ENCODE measurements around the gene HNRNPA0.

Gene HNRNPA0

DNA sequence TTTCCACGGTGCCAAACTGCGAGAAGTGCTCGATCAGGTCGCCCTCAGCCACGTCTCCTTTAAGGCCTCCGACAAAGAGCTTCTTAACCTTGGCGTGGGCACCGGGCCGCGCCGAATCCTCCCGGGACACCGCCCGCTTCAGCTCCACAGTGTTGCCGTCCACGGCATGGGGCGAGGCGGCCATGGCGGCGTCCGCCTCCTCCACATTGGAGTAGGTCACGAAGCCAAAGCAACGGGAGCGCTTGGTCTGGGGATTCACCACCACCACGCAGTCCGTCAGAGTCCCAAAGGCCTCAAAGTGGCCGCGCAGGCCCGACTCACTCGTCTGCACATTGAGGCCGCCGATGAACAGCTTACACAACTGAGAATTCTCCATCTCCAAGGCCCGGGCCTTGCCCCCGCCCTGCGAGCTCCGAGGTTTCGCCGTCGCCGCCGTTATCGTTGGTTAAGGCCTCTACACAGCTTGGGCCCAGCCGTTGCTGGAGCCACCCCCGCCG lies 424 bp downstream of the HNRNPA0 start:
- peak; percentile 26 to 85 (median 85) for DNase-seq

DNA sequence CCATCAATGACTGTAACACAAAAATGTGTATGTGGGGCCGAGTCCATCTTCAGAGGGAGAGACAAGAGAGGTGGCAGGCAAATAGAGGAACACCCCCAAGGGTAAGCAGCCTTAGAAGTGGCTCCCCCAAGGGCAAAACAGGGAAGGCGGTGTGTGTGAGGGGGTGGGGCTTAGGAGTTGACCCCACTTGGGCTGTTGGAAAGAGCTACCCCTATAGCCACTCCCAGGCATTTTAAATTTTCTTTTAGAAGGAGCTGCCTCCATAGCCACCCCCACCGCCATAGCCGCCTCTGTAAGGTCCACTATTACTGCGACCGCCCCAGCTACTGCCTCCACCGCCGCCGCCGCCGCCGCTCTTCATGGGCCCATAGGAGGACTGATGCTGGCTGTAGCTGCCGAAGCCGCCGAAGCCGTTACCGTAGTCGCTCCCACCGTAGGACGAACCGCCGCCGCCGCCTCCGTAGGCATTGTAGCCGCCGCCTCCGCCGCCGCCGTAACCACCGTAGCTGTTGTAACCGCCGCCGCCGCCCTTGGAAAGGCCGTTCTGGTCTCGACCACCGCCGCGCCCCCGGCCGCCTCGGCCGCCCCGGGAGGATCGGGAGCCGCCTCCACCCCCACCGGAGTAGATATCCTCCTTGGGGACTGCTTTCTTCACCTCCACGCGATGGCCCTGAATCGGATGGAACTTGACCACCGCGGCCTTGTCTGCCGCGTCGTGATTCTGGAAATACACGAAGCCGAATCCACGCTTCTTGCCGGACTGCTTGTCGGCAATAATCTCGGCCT lies 1.1 kb downstream of the HNRNPA0 start:
- DNase-seq, result peak; percentile 11 to 27 (median 24)

DNA sequence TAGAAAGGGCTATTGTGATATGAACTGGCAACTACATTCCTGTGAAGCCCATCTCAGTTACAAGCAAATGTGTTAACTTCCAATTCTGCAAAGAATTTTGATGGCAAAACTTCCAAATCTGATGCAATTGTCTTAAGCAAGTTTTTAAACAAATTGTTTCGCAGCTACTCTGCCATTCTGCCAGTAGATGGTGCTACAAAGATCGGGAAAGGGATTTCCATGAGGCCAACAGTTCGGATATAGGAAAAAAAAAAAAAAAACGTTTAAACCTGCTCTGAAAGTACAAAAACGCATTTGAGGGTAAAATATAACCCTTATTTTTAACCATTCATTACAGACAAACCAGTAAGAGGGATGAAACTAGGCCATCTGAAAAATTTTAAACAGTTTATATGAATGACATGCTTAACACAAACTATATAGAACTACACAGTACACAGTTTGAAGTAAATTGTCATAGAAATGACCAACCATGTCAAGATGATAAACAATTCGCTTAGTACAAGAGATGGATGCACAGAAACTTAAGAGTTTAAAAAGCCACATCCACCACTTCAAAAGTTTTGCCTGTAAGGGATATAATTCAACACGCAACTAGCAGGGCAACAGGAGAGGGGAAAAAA lies 2.2 kb downstream of the HNRNPA0 start:
- DNase-seq, result peak; percentile 18 to 64 (median 48)

DNA sequence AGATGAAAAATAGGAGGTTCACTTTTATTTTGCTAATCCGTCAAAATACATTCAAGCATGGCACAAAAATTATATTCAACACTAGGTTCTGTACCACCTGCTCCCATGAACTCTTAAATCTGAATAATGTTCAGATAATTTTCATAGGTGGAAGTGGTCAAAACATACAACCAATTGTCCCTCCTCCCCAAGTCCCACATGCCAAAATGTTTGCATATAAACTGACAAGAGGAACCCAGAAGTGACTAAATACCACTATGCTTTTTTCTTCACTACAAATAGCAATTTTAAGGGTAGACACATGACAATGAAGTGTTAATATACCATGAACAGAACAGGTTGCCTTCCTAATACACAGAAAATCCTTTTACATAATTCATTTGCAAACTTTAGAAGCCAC lies 3.7 kb downstream of the HNRNPA0 start:
- no peak for DNase-seq

DNA sequence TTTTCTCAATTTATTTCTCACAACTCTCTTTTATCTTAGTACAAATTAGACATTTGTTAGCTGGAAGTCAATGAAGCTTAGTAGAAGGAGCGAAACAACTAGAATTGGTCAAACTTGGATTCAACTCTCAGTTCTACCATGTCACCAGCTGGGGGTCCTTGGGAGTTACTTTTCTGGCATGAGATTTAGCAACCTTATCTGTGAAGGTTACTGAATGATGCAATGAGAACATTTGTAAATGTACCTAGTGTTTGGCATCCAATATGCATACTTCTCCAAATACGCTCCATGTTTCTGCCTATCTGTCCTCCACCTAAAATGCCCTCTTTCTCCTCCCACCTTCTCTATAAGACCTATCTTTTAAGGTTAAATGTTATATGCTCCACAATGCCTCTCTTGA lies 6.3 kb downstream of the HNRNPA0 start:
- no peak for DNase-seq

DNA sequence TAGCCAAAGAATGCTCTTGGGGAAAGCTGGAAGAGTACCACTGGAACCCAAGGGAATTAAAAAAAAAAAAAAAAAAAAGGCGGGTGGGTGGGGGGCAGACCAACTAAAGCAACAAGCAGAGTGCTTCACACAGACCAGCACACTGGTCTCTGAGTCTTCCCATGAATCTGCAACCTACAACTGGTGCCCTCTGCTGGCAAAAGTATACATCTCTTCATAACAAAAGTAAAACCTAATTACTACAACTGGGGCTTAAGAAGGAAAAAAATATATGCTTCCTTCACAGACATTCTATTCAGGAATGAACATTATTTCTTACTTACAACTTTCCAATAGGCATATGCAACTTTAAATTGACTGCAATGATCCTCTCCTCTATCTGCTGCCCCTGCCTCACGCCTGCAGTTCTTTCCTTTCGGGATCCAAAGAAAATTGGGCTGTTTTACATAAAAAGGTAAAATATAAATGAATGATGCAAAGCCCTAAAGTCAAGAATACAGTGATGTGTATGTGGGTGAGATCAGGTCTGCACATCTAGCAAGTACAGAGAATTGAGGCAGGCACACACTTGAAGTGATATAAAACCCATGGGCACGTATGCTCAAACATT lies 11.0 kb downstream of the HNRNPA0 start:
- peak; percentile 63 to 84 (median 68) for DNase-seq

DNA sequence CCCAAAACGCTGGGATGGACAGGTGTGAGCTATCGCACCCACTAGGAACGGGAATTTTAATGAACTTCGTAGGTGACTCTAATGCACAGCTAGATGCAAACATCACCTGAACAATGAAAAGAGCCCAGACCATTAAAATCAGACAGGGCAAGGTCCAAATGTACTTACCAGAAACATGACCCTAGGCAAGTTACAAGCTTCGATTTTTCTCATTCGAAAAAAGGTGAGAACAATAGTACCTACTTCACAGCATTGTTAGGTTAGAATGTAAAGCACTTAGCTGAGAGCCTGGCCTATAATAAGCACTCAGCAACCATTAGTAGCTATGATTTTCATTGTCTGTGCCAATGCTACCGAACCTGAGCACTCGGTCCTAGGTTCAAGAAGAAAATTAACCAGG lies 12.4 kb downstream of the HNRNPA0 start:
- DNase-seq, result peak; percentile 39 to 88 (median 84)

DNA sequence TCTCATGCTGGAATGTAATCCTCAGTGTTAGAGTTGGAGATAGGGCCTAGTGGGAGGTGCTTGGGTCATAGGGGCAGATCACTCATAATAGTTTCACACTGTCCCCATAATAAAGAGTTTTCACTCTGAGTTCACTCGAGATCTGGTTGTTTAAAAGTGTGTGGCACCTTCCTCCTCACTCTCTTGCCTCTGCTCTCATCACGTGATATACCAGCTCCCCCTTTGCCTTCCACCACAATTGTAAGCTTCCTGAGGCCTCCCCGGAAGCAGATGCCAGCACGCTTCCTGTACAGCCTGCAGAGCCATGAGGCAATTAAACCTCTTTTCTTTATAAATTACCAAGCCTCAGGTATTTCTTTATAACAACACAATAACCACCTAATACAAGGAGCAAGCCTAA lies 14.4 kb downstream of the HNRNPA0 start:
- DNase-seq, result no peak

DNA sequence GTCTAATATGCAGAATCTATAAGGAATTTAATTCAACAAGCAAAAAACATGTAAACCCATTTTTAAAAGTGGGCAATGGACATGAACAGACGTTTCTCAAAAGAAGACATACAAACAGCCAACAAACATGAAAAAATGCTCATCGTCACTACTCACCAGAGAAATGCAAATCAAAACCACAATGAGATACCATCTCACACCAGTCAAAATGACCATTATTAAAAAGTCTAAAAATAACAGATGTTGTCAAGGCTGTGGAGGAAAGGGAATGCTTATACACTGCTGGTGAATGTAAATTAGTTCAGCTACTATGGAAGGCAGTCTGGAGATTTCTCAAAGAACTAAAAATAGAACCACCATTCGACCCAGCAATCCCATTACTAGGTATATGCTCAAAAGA lies 15.2 kb downstream of the HNRNPA0 start:
- no peak for DNase-seq

DNA sequence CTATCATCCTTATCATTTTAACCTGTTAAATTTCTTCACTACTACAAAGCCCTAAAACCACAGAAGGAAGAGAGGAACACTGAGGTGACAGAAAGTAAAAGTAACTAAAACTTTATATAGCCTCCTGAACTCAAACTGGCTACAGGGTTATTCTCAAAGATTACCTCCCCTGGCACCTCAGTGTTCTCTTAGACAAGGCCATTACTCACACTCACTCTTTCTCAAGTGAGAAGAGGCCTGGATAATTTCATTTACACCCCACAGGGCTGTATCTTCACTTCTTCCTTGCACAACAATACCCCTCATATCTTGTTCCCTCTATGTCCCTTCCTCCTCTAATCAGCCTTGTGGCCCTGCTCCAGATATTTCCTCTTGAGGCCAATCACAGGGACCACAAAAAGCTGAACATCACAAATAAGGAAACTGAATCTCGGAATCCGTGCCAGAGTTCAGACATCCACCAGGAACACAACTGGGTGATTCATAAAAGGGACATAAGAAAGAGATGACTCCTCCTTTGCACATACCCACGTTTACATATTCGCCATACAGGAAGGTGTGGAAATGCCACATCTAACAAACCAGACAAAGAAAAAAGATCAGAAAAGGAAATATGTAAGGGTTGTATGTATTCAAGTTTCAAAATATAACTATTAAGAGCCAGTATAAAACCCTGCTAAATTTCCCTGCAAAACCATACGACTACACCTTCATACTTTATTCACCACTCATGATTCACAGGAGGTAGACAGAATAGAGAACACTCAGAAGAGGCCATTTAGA lies 16.6 kb downstream of the HNRNPA0 start:
- no peak for DNase-seq

DNA sequence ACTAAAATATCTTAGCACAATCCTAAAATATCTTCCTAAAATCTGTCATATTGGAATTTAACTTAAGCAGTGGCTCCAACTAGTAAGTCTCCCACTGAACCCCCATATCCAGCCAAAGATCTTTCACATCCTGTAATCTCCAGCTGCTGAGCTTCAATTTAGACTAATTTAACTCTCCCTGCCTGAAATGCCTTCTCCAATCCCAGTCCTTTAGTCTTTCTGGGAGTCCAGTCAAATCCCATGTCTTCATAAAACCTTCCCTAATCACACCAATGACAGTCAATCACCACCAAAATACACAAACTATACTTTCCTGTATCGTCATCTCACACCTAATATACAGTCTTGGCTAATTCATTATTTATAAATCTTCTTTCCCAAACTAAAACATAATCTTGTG lies 17.7 kb downstream of the HNRNPA0 start:
- peak in 1 of 3 experiments; percentile 7 for DNase-seq

DNA sequence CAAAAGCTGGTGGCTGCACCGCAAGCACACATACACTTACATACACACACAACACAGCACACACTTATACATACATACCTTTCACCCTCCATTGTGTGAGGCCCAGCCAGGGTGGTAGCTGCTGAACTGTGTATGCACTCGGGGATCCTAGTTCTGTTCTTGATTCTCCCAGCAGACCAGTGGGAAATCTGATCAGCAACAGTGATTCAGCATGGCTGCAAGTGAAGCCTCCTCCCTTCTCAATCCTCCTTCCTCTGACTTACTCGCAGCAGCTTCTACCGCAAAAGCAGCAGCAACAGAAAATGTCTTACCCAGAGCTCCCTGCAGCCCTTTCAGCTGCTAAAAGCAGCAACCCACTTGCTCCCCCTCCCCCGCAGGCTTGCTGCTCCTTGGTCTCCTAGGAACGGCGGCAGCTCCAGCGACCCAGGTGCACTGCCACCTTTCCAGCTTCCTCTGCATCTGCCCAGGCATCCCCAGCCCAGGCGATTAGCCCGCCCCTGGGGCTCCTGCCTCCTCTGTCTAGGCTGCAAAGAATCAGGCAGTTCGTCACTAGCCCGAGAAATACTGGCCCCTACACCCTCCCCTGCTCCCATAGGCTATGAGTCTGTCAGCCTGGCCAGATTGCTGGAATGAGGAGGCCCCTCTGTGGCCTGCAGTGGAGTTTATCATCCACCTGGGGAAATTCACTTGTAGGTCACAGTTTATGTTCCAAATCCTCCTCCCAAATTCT lies 18.4 kb downstream of the HNRNPA0 start, which contains the start of gene KLHL3:
TSS of gene KLHL3 (minus strand) at position 535 of the 730 bp plus-strand sequence. CDS start at position 92, 443 bp downstream.
- peak; percentile 66 to 81 (median 81) for DNase-seq

DNA sequence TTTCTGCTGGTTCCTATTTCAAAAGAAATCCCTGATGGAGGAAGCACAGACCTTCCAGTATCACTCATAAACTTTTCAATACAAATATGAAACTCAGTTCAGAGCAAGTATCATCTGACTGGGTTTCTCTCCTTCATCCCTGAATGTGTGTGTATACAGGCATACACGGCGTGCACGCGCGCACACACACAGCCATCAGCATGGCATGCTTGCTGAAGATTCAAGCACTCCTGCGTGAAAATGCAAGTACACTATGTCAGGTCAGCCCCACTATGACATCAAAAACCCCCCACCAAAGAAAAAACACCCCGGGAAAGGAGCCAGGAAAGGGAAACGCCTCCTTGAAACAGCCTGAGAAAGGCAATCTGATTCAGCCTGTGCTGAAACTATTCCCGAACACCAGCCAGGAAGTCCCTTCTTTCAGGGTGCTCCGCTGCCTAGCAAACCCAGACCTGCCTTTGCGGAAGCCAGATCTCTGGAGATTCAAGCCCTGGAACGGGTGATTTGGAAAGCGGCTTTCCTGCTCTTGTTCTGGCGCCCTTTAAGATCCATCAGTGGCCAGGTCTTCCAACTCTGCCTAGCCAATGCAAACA lies 19.1 kb downstream of the HNRNPA0 start:
- DNase-seq, result peak; percentile 55 to 76 (median 64)

DNA sequence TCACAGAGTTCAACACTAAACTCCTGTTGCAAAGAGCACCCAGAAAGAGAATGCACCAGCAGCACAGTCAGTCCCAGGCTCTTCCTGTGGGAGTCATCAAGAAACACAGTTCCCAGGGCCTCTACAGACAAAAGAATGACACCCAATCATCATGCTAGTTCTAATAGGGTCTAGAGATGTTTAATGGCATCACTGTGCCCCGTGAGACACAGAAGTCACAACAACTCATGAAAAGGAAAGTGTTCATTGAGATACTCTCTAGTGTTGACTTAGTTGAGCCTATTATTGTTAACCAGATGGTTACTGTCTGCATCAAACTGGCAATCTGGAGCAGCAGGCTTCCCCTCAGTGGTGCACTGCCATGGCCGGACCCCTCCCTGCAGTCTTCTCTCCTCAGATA lies 19.8 kb downstream of the HNRNPA0 start:
- peak; percentile 8 to 39 (median 21) for DNase-seq

DNA sequence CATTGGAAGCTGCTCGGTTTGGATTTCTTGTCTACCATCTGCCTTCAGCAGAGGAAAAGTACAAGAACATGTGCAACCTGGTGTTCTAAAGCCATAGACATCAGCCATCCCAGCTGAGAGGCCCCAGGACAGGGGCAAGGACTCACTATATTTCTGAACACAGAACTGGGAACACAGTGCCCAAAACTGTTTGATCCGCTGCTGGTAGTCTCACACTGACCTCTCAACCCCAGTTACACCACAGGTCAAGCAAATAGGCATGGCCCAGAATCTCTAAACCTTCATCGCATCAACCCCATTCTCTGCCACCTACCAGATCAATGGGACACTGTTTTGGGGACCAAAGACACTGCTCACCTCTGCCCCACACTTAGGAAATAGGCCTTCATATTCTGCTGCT lies 20.2 kb downstream of the HNRNPA0 start:
- no peak for DNase-seq

DNA sequence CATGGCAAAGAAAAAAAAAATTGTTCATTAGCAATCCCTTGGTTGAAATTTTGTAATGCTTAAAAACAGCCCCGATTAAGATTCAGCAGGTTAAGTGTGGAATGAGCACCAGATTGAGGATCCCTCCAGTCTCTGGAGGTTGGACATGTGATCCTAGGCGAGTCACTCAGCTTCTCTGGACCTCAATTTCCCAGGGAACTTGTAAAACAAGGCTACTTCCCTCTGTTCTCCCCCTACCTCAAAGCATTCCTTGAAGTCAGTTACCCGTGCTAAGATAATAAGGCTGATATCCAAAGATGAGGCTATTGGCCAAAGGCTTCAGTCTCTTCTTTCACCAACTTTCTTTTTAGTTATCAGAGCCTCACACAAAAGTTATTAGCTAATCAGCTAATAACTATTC lies 21.2 kb downstream of the HNRNPA0 start:
- DNase-seq, result no peak

DNA sequence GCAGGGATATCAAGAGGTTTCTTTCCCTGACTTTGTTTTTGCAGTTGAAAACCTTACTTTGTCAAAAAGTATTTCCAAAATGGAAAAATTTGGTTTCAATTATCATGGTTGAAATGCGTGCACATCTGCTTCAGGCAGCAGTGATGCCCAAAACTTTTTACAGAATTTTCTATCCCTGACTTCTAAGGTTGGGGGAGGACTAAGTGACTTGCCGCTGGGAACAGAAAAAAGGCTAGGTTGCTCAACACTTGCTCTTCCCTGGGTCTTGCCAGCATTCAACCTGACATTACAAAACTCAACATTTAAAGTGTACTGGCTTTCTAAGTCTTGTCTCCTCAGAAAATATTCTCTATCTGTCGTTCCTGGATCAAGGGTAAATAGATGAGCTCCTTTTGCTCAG lies 23.0 kb downstream of the HNRNPA0 start:
- no peak for DNase-seq

DNA sequence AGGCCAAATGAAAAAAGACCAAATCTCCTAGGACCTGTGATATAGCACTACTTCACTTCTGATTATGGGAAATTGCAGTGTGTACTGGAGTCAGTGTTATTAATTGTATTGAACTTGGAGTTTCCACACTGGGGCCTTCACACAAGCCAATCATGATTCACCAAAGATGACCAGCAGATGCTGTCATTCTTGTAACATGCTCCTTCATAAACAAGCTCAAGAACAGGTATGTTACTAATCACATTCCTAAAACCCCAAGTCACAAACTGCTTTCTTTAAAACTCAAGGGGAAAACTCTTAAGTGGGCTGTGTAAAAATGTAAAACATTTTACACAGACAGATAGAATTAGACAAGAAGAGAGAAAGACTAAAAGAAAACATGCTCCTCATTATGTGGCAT lies 23.8 kb downstream of the HNRNPA0 start:
- no peak for DNase-seq

DNA sequence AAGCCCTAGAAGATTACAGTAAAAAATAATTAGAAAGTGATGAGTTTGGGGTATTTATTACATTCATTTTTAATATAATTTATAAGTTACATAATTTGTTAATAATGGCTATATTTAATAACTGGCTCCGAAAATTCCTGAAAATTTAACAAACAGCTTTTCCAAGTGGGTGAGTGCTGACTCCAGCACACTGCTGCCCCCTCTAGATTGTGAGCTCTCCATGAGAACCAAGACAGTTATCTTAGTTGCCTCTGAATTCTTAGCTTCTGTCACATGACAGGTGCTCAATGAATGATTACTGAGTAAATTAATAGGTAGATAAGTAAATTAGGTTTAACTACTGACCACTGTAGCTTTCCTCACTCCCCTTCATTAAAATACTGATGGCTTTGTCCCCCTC lies 26.1 kb downstream of the HNRNPA0 start:
- DNase-seq, result no peak

DNA sequence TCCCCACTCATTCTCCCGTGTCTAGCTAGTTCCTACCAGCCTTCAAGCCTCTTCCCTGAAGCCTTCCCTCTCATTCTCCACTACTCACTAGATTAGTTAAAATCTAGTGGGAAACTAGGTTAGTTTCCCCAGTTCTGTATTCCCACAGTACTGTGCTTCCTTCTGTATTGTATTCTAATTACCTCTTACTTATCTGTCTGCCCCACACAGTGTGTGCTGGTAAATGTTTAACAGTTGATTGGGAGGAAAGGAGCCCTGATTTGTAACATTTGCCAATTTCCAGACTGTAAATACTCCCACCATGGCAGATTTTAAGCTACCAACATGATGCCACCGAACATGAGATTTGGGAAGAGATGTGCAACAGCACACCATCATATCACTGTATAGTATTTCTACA lies 26.5 kb downstream of the HNRNPA0 start:
- no peak for DNase-seq

DNA sequence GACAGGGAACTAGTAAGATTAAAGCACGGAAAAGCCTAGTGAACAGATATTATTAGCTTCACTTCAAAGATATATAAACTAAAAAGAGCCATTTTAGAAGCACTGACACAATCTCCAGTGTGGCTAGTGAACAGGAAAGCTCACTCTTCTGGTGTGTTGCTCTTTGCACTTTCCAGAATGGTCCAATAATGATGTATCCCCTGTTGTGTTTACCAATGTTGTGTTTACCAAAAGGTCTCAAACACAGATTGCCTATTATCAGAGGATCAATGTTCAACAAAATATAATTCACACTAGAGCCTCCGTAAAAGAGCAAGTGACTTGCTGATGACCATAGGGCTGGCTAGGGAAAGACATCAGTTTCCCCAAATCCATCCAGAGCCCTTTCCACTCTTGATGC lies 29.9 kb downstream of the HNRNPA0 start:
- no peak for DNase-seq

DNA sequence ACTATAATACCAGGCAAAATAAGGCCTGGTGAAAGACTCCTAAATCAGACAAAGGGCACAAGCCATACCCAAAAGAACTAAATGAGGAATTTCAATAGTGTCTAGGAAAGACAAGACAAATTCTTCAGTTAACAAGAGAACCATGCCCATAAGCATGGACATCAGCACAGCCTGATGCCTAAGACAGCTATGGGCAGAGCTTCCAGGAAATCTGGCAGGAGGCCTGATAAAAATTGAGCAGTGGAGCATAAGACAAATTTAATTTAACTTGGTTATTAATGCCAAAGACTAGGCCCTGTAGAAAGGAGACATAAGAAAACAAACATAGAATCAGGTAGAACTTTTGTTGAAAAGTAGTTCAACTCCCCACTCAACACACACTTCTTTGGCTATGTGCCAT lies 35.6 kb downstream of the HNRNPA0 start:
- no peak for DNase-seq
